CD4-positive, alpha-beta T cell treated with Interleukin-1 beta for 1 hour (primary cell): ENCODE measurements around the gene CYFIP1.

ENCODE experiments used
- DNase-seq, 2 donors: peaks; one replicate each; pipeline ENCODE4 v3.0.0-alpha.2; 2020 to 2022

The CYFIP1 gene

GRCh38 chr15:22948056-22948455, 32.1 kb downstream of the CYFIP1 start:
- DNase-seq: no peak

GRCh38 chr15:22947101-22948000, 32.8 kb downstream of the CYFIP1 start:
- no peak for DNase-seq

GRCh38 chr15:22945071-22945470, 35.1 kb downstream of the CYFIP1 start:
- DNase-seq: no peak

- no peak for DNase-seq
Measured at GRCh38 chr15:22944651-22945050, 35.5 kb downstream of the CYFIP1 start.

GRCh38 chr15:22942877-22943276, 37.3 kb downstream of the CYFIP1 start:
- DNase-seq: no peak

GRCh38 chr15:22942306-22942855, 37.8 kb downstream of the CYFIP1 start:
- DNase-seq: no peak

- DNase-seq: no peak
Measured at GRCh38 chr15:22941179-22941578, 39.0 kb downstream of the CYFIP1 start.

GRCh38 chr15:22939652-22940061, 40.5 kb downstream of the CYFIP1 start:
- no peak for DNase-seq

GRCh38 chr15:22939051-22939450, 41.1 kb downstream of the CYFIP1 start:
- no peak for DNase-seq

GRCh38 chr15:22936577-22937472, 43.3 kb downstream of the CYFIP1 start:
- DNase-seq: no peak

GRCh38 chr15:22933641-22934061, 46.5 kb downstream of the CYFIP1 start:
- no peak for DNase-seq

GRCh38 chr15:22931784-22932536, 48.2 kb downstream of the CYFIP1 start:
- DNase-seq: no peak

- DNase-seq: no peak
Measured at GRCh38 chr15:22930782-22931484, 49.2 kb downstream of the CYFIP1 start.

GRCh38 chr15:22927761-22928160, 52.4 kb downstream of the CYFIP1 start:
- DNase-seq: no peak

- no peak for DNase-seq
Measured at GRCh38 chr15:22925875-22926274, 54.3 kb downstream of the CYFIP1 start.

- DNase-seq: no peak
Measured at GRCh38 chr15:22922003-22922402, 58.2 kb downstream of the CYFIP1 start.

GRCh38 chr15:22919171-22919570, 61.0 kb downstream of the CYFIP1 start:
- DNase-seq: no peak

- no peak for DNase-seq
Measured at GRCh38 chr15:22918596-22919140, 61.5 kb downstream of the CYFIP1 start.

- DNase-seq: no peak
Measured at GRCh38 chr15:22918056-22918455, 62.1 kb downstream of the CYFIP1 start.

GRCh38 chr15:22917556-22917955, 62.6 kb downstream of the CYFIP1 start:
- no peak for DNase-seq

GRCh38 chr15:22916606-22917350, 63.4 kb downstream of the CYFIP1 start:
- DNase-seq: no peak
